Fibroblast of the aortic adventitia (primary cell): ENCODE results near the gene GTF3C4. TPM values are rescaled to one million over a fixed set of nuclear protein-coding genes. Genes with fewer than 3 reads are reported as not detected.
"Not testable (repeated sequence)": the region's sequence is repeated elsewhere in the genome, so short reads cannot be mapped to it uniquely, and the experiment has no call there.

Experiments used
- DNase-seq: peaks from one replicate; pipeline ENCODE4 v3.0.0-alpha.2; 2010; ENCODE audit warnings: low read depth
- H3K4me3 ChIP-seq: 2 replicates; pipeline ENCODE4 v1.5.1; 2011; ENCODE audit warnings: low read depth, mild to moderate bottlenecking, control low read depth, low read length, moderate library complexity
- total RNA-seq: library from RNA; depleted of rRNA; stranded (reverse); fragments of >200 nt; gene quantifications from 2 replicates; pipeline ENCODE4 v1.2.3, GENCODE V29; 2012; ENCODE audit warnings: low replicate concordance
- TF ChIP-seq, protein P1 (sequence below): IDR thresholded peaks from 2 replicates; pipeline ENCODE4 v1.5.1; 2011; ENCODE audit warnings: mild to moderate bottlenecking, low read length, control low read depth, inconsistent platforms; ENCODE audit not compliant: insufficient read depth

Gene GTF3C4
- total RNA-seq, 1 donor = 19.8 TPM

DNA sequence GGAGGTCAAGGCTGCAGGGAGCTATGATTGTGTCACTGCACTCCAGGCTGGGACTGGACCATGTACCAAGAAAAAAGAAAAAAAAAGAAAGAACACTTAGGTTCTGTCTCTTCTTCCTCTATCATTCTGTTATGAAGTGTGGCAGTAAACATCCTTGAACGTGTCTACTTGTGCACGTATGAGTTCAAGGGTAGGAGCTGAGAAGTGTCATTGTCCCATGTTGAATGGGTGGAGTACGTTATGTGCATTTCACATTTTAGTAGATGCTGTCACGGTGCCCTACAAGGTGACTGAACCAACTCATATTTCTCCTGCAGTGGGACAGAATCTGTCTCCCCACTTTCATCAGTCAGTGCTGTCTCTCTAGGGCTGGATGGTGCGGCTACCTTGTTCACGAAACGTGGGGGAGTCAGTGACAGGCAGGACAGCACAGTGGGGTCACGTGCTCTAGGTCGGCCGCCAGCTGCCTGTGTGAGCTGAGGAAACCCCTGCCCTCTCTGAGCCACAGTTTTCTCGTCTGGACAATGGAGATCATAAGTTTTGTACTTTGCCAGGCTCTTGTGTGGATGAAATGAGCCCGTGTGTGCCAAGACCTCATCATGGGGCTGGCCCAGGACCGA lies 47.2 kb downstream of the GTF3C4 start:
- DNase-seq = peak; percentile 2
- TF ChIP-seq, protein P1, sequence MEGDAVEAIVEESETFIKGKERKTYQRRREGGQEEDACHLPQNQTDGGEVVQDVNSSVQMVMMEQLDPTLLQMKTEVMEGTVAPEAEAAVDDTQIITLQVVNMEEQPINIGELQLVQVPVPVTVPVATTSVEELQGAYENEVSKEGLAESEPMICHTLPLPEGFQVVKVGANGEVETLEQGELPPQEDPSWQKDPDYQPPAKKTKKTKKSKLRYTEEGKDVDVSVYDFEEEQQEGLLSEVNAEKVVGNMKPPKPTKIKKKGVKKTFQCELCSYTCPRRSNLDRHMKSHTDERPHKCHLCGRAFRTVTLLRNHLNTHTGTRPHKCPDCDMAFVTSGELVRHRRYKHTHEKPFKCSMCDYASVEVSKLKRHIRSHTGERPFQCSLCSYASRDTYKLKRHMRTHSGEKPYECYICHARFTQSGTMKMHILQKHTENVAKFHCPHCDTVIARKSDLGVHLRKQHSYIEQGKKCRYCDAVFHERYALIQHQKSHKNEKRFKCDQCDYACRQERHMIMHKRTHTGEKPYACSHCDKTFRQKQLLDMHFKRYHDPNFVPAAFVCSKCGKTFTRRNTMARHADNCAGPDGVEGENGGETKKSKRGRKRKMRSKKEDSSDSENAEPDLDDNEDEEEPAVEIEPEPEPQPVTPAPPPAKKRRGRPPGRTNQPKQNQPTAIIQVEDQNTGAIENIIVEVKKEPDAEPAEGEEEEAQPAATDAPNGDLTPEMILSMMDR = no peak
- no peak overlapping the region for H3K4me3 ChIP-seq

DNA sequence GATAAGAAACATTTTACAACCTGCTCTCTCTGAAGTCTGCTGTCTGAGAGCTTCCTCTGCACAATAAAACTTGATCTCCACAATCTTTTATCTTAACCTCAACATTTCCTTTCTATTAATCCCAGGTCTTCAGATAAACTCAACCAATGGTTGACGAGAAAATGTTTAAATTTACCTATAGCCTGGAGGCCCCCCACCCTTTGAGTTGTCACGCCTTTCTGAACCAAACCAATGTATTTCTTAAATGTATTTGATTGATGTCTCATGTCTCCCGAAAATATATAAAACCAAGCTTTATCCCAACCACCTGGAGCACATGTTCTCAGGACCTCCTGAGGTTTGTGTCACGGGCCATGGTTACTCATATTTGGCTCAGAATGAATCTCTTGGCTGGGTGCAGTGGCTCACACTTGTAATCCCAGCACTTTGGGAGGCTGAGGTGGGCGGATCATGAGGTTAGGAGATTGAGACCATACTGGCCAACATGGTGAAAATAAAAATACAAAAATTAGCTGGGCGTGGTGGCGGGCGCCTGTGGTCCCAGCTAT lies 48.2 kb downstream of the GTF3C4 start:
- not testable (repeated sequence) for H3K4me3 ChIP-seq, DNase-seq

DNA sequence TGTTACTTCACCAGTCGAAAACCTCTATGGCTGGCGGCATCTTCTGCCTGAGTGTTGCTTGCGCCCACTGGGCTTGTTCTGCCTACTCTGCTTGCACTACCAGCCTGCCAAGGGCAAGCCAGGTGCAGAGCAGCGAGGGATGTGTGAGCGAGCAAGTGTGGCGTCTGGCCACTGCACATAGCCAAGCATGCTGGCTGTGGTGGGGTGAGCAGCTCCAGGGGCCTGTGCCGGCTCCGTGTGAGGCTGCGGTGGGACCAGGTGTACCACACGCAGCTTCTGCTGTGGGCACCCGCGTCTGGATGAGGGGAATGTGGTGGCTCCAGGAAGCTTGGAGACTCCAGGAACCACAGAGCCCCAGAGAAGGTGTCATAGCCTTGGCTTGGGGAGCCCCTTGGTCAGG lies 51.4 kb downstream of the GTF3C4 start:
- no peak overlapping the region for H3K4me3 ChIP-seq
- TF ChIP-seq, protein P1 = no peak
- no peak for DNase-seq

DNA sequence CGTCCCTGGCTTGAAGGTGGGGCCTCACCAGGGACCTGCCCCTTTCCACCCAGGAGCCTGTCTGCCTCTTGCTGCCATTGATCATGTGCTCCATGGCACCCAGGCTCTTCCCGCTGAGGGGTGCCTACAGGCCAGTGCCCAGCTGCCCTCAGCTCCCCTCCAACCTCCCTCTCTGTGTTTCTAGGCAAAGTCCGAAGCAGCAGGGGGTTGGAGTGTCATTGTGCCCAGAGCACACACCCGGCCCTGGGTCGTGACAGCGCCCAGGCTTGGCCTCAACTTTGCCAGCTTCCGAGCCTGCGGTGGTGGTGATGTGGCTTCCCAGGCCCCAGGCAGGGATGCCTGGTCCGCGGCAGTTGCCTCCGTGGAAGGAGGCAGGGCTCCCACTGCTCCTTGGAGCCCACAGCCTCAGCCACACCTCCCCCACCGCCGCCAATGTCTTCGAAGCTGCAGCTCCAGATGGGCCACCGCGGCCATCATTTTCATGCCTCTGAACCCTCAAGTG lies 52.4 kb downstream of the GTF3C4 start:
- TF ChIP-seq, protein P1 = no peak
- DNase-seq = no peak
- no peak overlapping the region for H3K4me3 ChIP-seq

DNA sequence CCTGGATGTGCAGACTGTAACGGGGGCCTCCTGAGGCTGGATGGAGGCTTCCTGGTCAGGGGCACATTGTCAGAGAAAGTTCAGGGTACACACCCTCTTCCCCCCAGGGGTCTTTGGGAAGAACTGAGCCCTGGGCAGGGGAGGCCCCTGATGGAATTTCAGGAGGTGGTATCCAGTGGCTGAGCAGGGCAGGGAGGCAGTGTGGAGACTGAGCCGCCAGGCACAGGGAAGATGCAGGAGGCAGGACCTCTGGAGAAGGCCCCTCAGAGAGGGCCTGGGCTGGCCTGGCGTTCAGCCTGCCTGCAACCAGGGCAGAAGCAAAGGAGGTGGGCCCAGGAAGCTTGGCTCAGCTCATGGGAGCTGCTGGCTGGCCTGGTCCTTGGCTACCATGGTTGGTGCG lies 53.5 kb downstream of the GTF3C4 start:
- DNase-seq = no peak
- H3K4me3 ChIP-seq = no peak overlapping the region
- TF ChIP-seq, protein P1 = no peak

DNA sequence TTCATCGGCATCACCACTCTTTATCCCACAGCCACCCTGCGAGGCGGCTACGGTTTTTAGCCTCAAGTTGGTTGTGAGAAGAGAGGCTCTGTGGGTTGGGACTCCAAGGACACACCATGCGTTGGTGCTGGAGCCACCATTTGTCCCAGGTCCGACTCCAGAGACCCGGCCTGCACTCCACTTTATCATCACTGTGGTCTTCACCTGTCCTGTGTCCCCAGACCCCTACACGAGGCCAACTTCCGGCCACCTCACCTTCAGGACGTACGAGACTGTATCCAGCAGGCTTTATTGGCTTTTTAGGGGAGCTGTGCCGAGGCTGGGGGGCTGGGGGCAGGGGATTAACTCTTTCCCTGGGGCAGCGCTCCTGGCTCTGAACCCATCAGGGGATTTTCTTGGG lies 55.0 kb downstream of the GTF3C4 start:
- TF ChIP-seq, protein P1 = no peak
- no peak overlapping the region for H3K4me3 ChIP-seq
- DNase-seq = no peak

DNA sequence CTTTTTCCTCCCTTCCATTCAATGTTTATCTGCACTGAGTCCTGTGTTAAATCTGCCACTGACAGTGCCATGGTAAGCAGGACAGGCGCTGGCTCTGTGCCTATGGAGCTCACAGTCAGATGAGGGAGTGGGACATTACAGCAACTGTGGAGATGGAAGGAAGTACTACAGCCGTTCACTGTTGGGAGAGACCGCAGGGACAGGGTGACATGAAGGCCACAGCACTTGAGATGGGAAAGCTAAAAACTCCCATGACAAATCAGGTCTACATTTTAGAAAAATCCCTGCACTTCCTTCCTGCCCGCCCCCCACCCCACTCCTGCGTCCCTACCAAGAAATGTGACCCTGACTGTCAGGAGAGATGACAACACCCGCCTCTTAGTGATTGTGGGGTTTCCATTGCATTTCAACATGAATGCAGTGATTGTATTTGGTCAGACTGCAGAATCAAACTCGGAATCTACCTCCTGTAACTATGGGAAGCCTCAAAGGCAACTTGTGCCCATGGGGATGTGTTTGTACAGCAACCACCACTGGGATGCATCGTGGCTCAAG lies 56.4 kb downstream of the GTF3C4 start:
- TF ChIP-seq, protein P1 = no peak
- H3K4me3 ChIP-seq = no peak overlapping the region
- DNase-seq = no peak
